Cardiac muscle cell (in vitro differentiated cells and primary cell): ENCODE data around the gene USP6NL. TPM values are rescaled to one million over a fixed set of nuclear protein-coding genes. Genes with fewer than 3 reads are reported as not detected.

Source experiments
- DNase-seq, 2 donors: peaks; one replicate each; pipeline versions ENCODE4 v3.0.0 to v3.0.0-alpha.2; 2010 to 2017; ENCODE audit warnings: low read depth in 1 of 2, low spot score in 1 of 2
- H3K27ac ChIP-seq: fragments of 200-600 bp; sonication (generic); 2 replicates; pipeline ENCODE4 v1.5.1; 2016
- H3K27me3 ChIP-seq: fragments of 200-600 bp; sonication (generic); 2 replicates; pipeline ENCODE4 v1.6.0; 2016; ENCODE audit warnings: control low read depth
- H3K36me3 ChIP-seq: fragments of 200-600 bp; sonication (generic); 2 replicates; pipeline ENCODE4 v1.5.1; 2016; ENCODE audit warnings: control low read depth
- H3K4me1 ChIP-seq: fragments of 200-600 bp; sonication (generic); 2 replicates; pipeline ENCODE4 v1.8.1; 2017; ENCODE audit warnings: low read depth, mild to moderate bottlenecking, mixed run types
- H3K4me3 ChIP-seq: fragments of 200-600 bp; sonication (generic); 2 replicates; pipeline ENCODE4 v1.5.1; 2016; ENCODE audit warnings: mild to moderate bottlenecking
- H3K9me3 ChIP-seq: fragments of 200-600 bp; sonication (generic); 2 replicates; pipeline ENCODE4 v1.5.1; 2017; ENCODE audit warnings: low read depth, mild to moderate bottlenecking, control low read depth
- CTCF ChIP-seq: IDR thresholded peaks from 2 replicates; pipeline ENCODE4 v1.5.1; 2012; ENCODE audit warnings: low read depth, mild to moderate bottlenecking, low read length
- polyA plus RNA-seq: library from polyadenylated mRNA; unstranded; fragments of >200 nt; fragmentation: Nextera tagmentation; extraction: Ambion mirVana; gene quantifications from 2 replicates; pipeline ENCODE4 v1.2.1, GENCODE V29; 2016
- total RNA-seq: library from RNA; depleted of rRNA; stranded (reverse); fragments of >200 nt; gene quantifications from 2 replicates; pipeline ENCODE4 v1.2.3, GENCODE V29; 2016

USP6NL gene
- total and polyA plus RNA-seq, 2 experiments from 2014 or later, result 13.6 to 25.4 TPM

- TF ChIP-seq CTCF, result no peak
- Histone ChIP-seq H3K9me3 (no peaks in the 10 kb centered on the region), H3K27me3 (no peaks in the 10 kb centered on the region), H3K4me1 (peaks cover 7% of the 10 kb centered on the region), H3K36me3 (no peaks in the 10 kb centered on the region), H3K27ac (no peak overlapping the region), H3K4me3 (no peak overlapping the region)
- DNase-seq, result no peak
Observed at GRCh38 chr10:11615396-11615795, 3.9 kb upstream of the USP6NL start.

- no peak for TF ChIP-seq CTCF
- Histone ChIP-seq H3K27me3 (no peaks in the 10 kb centered on the region), H3K27ac (peak overlapping the region; percentile 94)
Observed at GRCh38 chr10:11612021-11613001, 861 bp upstream of the USP6NL start.

GRCh38 chr10:11610826-11611247 lies 613 bp downstream of the USP6NL start:
- peak overlapping the region; percentile 100 for H3K4me3 ChIP-seq
- no peaks in the 10 kb centered on the region for H3K9me3 ChIP-seq
- TF ChIP-seq CTCF, result no peak
- H3K36me3 ChIP-seq, result no peaks in the 10 kb centered on the region
- no peaks in the 10 kb centered on the region for H3K27me3 ChIP-seq
- H3K27ac ChIP-seq, result peak overlapping the region; percentile 94
- peak; percentile 59 to 63 for DNase-seq
- H3K4me1 ChIP-seq, result peaks cover 10% of the 10 kb centered on the region

More at GRCh38 chr10:11612021-11613001, 861 bp upstream of the USP6NL start:
- DNase-seq, result peak in 1 of 2 donors; percentile 12
- Histone ChIP-seq H3K4me1 (peaks cover 10% of the 10 kb centered on the region), H3K36me3 (no peaks in the 10 kb centered on the region), H3K9me3 (no peaks in the 10 kb centered on the region), H3K4me3 (peak overlapping the region; percentile 100)

- peak overlapping the region; percentile 94 for H3K27ac ChIP-seq
- no peak for TF ChIP-seq CTCF
Observed at GRCh38 chr10:11610166-11610825, 1.2 kb downstream of the USP6NL start.

GRCh38 chr10:11609492-11610093 lies 1.9 kb downstream of the USP6NL start:
- H3K27ac ChIP-seq, result no peak overlapping the region
- H3K27me3 ChIP-seq, result no peaks in the 10 kb centered on the region
- no peaks in the 10 kb centered on the region for H3K36me3 ChIP-seq
- peaks cover 10% of the 10 kb centered on the region for H3K4me1 ChIP-seq
- TF ChIP-seq CTCF, result no peak
- no peaks in the 10 kb centered on the region for H3K9me3 ChIP-seq
- DNase-seq, result no peak
- peak overlapping the region; percentile 100 for H3K4me3 ChIP-seq

More at GRCh38 chr10:11610166-11610825, 1.2 kb downstream of the USP6NL start:
- Histone ChIP-seq H3K27me3 (no peaks in the 10 kb centered on the region), H3K4me3 (peak overlapping the region; percentile 100), H3K9me3 (no peaks in the 10 kb centered on the region), H3K36me3 (no peaks in the 10 kb centered on the region), H3K4me1 (peaks cover 10% of the 10 kb centered on the region)
- DNase-seq, result no peak
